ENCODE data around the gene RSF1.
"Not testable (repeated sequence)": the region's sequence is repeated elsewhere in the genome, so short reads cannot be mapped to it uniquely, and the experiment has no call there.

Gene RSF1

GRCh38 chr11:77820565-77821348, at the start of gene RSF1, which contains the start of gene AAMDC:
RSF1 (minus strand) TSS chr11:77820722; CDS start chr11:77820714, 8 bp downstream.
AAMDC (plus strand) TSS chr11:77821144; CDS start chr11:77842497, 21,353 bp downstream.
- peak; percentile 98 for DNase-seq

- no peak for DNase-seq
Measured at GRCh38 chr11:77868744-77869143, 48.2 kb upstream of the RSF1 start.

- no peak for DNase-seq
Measured at GRCh38 chr11:77866336-77866735, 45.8 kb upstream of the RSF1 start.

GRCh38 chr11:77865805-77866204, 45.3 kb upstream of the RSF1 start:
- DNase-seq, result peak; percentile 71

- DNase-seq, result not testable (repeated sequence)
Measured at GRCh38 chr11:77861444-77861843, 40.9 kb upstream of the RSF1 start.

GRCh38 chr11:77857906-77858457, 37.5 kb upstream of the RSF1 start:
- DNase-seq, result not testable (repeated sequence)

- no peak for DNase-seq
Measured at GRCh38 chr11:77854838-77855237, 34.3 kb upstream of the RSF1 start.

GRCh38 chr11:77851503-77851902, 31.0 kb upstream of the RSF1 start:
- no peak for DNase-seq

- DNase-seq, result not testable (repeated sequence)
Measured at GRCh38 chr11:77843700-77844099, 23.2 kb upstream of the RSF1 start.

- no peak for DNase-seq
Measured at GRCh38 chr11:77842441-77843121, 22.1 kb upstream of the RSF1 start.

GRCh38 chr11:77833302-77833701, 12.8 kb upstream of the RSF1 start:
- no peak for DNase-seq

GRCh38 chr11:77828926-77829325, 8.4 kb upstream of the RSF1 start:
- no peak for DNase-seq

GRCh38 chr11:77823775-77824174, 3.3 kb upstream of the RSF1 start:
- peak; percentile 37 for DNase-seq

GRCh38 chr11:77822126-77822525, 1.6 kb upstream of the RSF1 start:
- DNase-seq, result not testable (repeated sequence)

GRCh38 chr11:77821349-77821851, 878 bp upstream of the RSF1 start:
- peak; percentile 19 for DNase-seq

GRCh38 chr11:77819921-77820564, 479 bp downstream of the RSF1 start:
- no peak for DNase-seq

GRCh38 chr11:77819411-77819920, 1.1 kb downstream of the RSF1 start:
- DNase-seq, result peak; percentile 72

GRCh38 chr11:77815459-77815858, 5.1 kb downstream of the RSF1 start:
- DNase-seq, result no peak

GRCh38 chr11:77814848-77815247, 5.7 kb downstream of the RSF1 start:
- no peak for DNase-seq

- DNase-seq, result no peak
Measured at GRCh38 chr11:77813256-77813655, 7.3 kb downstream of the RSF1 start.

- no peak for DNase-seq
Measured at GRCh38 chr11:77806993-77807392, 13.5 kb downstream of the RSF1 start.

- no peak for DNase-seq
Measured at GRCh38 chr11:77806415-77806814, 14.1 kb downstream of the RSF1 start.

GRCh38 chr11:77801477-77801876, 19.0 kb downstream of the RSF1 start:
- DNase-seq, result no peak
